ENCODE results near the gene CTNNBL1.
"Not testable (repeated sequence)": the region's sequence is repeated elsewhere in the genome, so short reads cannot be mapped to it uniquely, and the experiment has no call there.

DNA sequence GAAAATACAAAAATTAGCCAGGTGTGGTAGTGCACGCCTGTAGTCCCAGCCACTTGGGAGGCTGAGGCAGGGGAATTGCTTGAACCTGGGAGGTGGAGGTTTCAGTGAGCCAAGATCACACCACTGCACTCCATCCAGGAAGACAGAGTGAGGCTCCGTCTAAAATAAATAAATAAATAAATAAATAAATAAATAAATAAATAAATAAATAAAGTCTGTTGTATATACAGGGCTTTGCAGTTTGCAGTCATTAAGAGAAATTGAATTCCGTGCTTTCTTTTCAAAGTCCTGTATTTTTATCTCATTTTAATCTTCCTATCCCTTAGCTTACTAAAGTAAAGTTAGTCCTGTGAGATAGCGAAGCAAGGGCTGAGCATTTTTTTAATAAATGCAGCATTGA is 28.5 kb downstream of the CTNNBL1 start:
- TF ChIP-seq POLR2A (IDR thresholded peaks at IDR 0.05), result not testable (repeated sequence)
- TF ChIP-seq, protein P1, sequence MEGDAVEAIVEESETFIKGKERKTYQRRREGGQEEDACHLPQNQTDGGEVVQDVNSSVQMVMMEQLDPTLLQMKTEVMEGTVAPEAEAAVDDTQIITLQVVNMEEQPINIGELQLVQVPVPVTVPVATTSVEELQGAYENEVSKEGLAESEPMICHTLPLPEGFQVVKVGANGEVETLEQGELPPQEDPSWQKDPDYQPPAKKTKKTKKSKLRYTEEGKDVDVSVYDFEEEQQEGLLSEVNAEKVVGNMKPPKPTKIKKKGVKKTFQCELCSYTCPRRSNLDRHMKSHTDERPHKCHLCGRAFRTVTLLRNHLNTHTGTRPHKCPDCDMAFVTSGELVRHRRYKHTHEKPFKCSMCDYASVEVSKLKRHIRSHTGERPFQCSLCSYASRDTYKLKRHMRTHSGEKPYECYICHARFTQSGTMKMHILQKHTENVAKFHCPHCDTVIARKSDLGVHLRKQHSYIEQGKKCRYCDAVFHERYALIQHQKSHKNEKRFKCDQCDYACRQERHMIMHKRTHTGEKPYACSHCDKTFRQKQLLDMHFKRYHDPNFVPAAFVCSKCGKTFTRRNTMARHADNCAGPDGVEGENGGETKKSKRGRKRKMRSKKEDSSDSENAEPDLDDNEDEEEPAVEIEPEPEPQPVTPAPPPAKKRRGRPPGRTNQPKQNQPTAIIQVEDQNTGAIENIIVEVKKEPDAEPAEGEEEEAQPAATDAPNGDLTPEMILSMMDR (IDR thresholded peaks at IDR 0.05), result not testable (repeated sequence)

Measured in uterus (tissue), 2 donors.